Central memory CD8-positive, alpha-beta T cell (primary cell): ENCODE measurements around the gene PARD6G.

ENCODE experiments used
- ATAC-seq: fragments of 150-1000 bp; cut with Tn5 transposase; replicated peaks from 2 replicates; pipeline ENCODE4 v1.10.0; 2022; ENCODE audit warnings: mild to moderate bottlenecking, moderate FRiP score, moderate number of reproducible peaks; ENCODE audit not compliant: poor library complexity, severe bottlenecking; ENCODE audit errors: extremely low read depth
- DNase-seq, 2 donors: peaks; one replicate each; pipeline ENCODE4 v3.0.0; 2021; ENCODE audit warnings: low spot score in 2 of 2
- H3K27ac Mint-ChIP-seq: one replicate; pipeline ENCODE4 v1.8.0; 2022; ENCODE audit warnings: low read depth, mild to moderate bottlenecking, moderate library complexity, mixed read lengths
- H3K27me3 Mint-ChIP-seq: one replicate; pipeline ENCODE4 v1.8.0; 2022; ENCODE audit warnings: mixed read lengths
- H3K36me3 Mint-ChIP-seq: one replicate; pipeline ENCODE4 v1.8.0; 2022; ENCODE audit warnings: mild to moderate bottlenecking, moderate library complexity, mixed read lengths; ENCODE audit not compliant: insufficient read depth
- H3K4me1 Mint-ChIP-seq: one replicate; pipeline ENCODE4 v1.8.0; 2022; ENCODE audit warnings: mixed read lengths
- H3K4me3 Mint-ChIP-seq: one replicate; pipeline ENCODE4 v1.8.0; 2022; ENCODE audit warnings: mild to moderate bottlenecking, moderate library complexity, mixed read lengths
- H3K9me3 Mint-ChIP-seq: one replicate; pipeline ENCODE4 v1.8.0; 2022; ENCODE audit warnings: mixed read lengths

Gene PARD6G

DNA sequence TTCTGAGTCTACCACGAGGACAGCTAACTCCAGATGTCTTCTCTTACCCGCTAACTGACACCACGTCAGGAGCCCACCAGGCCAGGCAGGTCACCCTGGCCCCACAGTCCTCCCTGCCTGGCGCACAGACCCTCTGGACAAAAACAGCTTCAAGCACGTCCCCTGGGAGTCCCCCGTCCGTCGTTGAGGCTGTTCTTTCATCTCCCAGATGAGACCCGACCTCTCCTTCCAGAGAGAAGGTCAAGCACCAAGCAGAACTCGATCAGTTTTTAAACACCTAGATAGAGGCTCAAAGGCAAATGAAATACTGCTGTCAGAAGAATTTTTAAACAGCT lies 57.8 kb downstream of the PARD6G start:
- Mint-ChIP-seq H3K4me1 (no peaks in the 10 kb centered on the region), H3K4me3 (no peak overlapping the region), H3K27ac (no peak overlapping the region), H3K36me3 (peaks cover 2% of the 10 kb centered on the region), H3K27me3 (peaks cover 12% of the 10 kb centered on the region), H3K9me3 (no peaks in the 10 kb centered on the region)
- ATAC-seq = no peak
- DNase-seq = no peak

DNA sequence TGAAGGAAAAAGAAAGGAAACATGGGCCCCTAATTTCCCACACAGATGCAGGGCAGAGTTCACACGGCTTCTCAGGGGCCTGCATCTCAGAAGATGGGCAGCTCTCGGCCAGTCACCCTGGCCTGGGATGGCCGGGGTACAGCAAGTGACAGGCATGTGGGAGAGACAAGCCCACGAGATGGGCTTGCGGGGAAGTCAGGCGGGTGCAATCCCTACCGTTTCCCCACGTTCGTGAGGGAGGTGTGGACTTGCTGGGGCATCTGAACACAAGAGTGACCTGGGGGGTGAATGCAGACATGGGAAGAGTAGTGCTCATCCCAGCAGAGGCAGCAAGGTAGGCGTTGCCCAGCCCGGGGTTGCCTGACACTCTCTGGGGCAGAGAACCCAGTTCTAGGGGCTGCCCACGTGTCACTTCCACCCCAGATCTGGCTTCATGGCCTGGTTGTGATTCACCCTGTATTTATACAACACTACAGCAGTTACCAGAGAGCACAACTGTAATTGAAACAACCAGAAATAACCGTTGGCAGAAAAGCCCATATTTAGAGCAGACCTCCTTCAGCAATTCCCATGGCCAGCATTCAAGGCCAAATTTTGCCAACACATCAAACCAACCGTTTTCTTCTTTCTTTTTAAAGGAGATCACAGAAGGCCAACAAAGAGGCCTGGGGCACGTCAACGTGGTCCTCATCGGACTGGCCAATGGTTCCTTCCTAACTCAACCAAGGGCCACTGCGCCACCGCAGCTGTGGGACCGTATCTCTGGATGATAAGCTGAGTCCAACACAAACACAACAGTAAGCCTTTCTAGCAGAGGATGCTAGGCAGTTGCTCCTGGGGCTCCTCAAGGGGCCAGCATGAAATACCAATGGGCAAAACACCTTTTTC lies 58.4 kb downstream of the PARD6G start:
- Mint-ChIP-seq H3K36me3 (peaks cover 2% of the 10 kb centered on the region), H3K4me1 (no peaks in the 10 kb centered on the region), H3K4me3 (no peak overlapping the region), H3K27ac (no peak overlapping the region), H3K27me3 (peaks cover 6% of the 10 kb centered on the region), H3K9me3 (no peaks in the 10 kb centered on the region)
- DNase-seq = no peak
- no peak for ATAC-seq

DNA sequence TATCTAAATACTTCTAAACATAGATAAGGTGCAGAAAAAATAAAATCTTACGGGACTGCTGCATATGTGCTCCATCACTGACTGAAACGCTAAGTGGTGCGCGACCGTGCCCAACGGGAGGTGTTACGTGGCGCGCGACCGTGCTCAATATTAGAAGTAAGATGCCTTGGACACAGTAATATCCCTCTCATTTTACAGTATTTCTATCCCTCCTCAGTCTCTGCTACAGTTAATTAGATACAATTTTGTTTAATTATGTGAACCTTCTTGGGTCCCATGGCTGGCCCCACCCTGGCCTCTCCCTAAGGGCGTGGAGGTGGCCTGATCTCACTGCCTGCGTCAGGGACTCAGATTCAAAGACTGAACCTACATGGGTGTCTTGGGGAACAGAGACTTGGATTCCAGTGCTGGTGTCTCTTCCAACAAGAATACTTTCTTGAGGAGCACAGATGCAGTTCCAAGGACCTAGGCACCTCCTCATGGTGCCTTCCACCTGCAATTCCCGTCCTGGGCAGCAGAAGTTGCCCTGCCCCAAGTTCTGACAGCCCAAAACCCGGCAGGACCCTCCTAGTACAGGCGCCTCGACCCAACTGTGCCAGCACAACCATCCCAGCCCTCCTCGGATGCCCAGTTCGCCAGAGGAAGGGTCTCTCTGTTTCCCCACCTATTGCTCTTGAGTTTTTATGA lies 59.2 kb downstream of the PARD6G start:
- DNase-seq = no peak
- H3K36me3 Mint-ChIP-seq = peaks cover 2% of the 10 kb centered on the region
- H3K27me3 Mint-ChIP-seq = no peaks in the 10 kb centered on the region
- no peaks in the 10 kb centered on the region for H3K9me3 Mint-ChIP-seq
- H3K4me1 Mint-ChIP-seq = no peaks in the 10 kb centered on the region
- no peak for ATAC-seq
- no peak overlapping the region for H3K27ac Mint-ChIP-seq
- H3K4me3 Mint-ChIP-seq = no peak overlapping the region

DNA sequence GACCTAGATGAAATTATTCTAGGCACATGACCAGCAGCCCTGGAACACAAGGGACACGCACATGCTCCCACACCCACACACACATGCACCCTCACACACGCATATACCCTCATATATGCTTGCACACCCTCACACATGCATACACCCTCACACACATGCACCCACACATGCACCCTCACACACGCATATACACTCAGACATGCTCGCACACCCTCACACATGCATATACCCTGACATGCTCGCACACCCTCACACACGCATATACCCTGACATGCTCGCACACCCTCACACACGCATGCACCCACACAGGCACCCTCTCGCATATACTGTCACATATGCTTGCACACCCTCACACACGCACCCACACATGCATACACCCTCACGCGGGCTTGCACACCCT lies 61.8 kb downstream of the PARD6G start:
- H3K4me3 Mint-ChIP-seq = no peak overlapping the region
- no peak overlapping the region for H3K27ac Mint-ChIP-seq
- H3K9me3 Mint-ChIP-seq = no peaks in the 10 kb centered on the region
- peaks cover 2% of the 10 kb centered on the region for H3K36me3 Mint-ChIP-seq
- DNase-seq (no peak), ATAC-seq (no peak)
- no peaks in the 10 kb centered on the region for H3K4me1 Mint-ChIP-seq
- no peaks in the 10 kb centered on the region for H3K27me3 Mint-ChIP-seq

DNA sequence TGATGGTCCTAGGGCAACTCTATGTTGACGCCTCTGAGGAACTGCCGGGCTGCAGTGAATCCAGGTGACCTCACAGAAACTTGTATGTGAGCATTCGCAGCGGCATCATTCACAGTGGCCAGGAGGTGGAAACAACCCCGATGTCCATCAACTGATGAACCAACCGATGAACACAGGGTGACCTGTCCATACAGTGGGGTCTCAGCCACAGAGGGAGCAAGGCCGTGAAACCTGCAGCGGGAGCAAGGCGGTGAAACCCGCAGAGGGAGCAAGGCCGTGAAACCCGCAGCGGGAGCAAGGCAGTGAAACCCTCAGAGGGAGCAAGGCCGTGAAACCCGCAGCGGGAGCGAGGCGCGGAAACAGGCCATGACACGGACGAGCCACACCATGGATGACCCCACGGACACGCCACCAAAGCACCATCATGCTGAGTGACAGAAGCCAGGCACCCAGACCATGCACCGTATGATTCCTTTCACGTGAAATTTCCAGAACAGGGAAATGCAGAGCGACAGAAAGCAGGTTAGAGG lies 63.0 kb downstream of the PARD6G start:
- Mint-ChIP-seq H3K4me1 (peaks cover 6% of the 10 kb centered on the region), H3K36me3 (no peaks in the 10 kb centered on the region), H3K4me3 (no peak overlapping the region), H3K27me3 (no peaks in the 10 kb centered on the region), H3K9me3 (no peaks in the 10 kb centered on the region), H3K27ac (no peak overlapping the region)
- no peak for DNase-seq
- ATAC-seq = no peak

DNA sequence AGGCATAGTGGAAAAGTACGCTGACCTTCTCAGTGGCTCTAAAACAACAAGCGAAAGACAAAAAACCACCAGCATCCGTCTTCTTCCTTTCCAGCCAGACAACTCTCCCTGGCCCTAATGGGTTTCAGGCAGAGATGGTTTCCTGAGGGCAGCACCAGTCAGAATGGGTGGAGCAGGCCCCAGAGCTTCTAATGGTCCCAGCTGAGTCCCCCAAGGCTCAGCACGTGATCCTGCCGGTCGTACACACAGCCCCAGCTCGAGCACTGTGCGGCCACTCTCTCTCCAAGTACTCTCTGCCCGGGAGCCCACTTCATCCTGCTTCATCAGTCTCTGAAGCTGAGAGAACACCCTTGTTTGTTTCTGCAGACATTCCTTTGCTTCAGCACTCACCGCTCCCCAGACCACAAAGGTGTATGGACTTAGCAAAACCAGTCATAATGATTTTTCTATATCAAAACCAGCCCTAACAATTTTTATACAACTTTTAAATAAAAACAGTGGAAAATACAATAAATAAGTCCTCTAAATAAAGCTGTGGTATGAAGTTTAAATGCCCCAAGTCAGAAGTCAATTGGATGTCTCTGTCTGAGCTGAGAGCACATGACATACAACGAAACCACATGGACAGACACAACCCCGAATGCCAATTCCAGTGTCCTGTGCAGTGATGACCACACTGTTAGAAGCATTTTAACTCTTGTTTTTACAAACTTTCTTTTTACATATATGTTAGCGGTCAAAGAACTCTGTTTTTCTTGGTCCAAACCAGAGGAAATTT lies 63.9 kb downstream of the PARD6G start:
- Mint-ChIP-seq H3K36me3 (no peaks in the 10 kb centered on the region), H3K27me3 (no peaks in the 10 kb centered on the region), H3K4me3 (no peak overlapping the region), H3K9me3 (no peaks in the 10 kb centered on the region), H3K27ac (no peak overlapping the region), H3K4me1 (peaks cover 10% of the 10 kb centered on the region)
- ATAC-seq = no peak
- DNase-seq = no peak

DNA sequence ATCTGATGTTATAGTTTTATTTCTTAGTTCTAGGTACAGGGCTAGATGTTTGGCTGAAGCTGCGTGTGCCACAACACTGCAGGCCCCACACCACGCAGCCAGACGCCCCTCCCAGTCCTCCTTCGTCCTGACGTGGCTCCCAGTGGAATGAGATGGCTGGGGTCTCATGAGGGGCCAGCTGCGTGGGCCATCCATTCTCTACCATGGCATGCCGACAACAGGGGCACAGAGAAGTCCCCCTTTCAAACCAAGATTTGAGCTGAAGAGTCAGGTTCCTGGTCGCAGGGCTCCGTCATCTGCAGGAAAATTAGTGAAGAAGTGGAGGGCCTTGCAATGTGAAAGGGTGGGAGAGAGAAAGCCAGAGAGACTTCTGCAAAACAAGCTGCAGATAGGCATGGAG lies 64.5 kb downstream of the PARD6G start:
- no peak for DNase-seq
- Mint-ChIP-seq H3K4me1 (peaks cover 10% of the 10 kb centered on the region), H3K9me3 (no peaks in the 10 kb centered on the region), H3K36me3 (no peaks in the 10 kb centered on the region), H3K27me3 (no peaks in the 10 kb centered on the region), H3K4me3 (no peak overlapping the region), H3K27ac (no peak overlapping the region)
- no peak for ATAC-seq

DNA sequence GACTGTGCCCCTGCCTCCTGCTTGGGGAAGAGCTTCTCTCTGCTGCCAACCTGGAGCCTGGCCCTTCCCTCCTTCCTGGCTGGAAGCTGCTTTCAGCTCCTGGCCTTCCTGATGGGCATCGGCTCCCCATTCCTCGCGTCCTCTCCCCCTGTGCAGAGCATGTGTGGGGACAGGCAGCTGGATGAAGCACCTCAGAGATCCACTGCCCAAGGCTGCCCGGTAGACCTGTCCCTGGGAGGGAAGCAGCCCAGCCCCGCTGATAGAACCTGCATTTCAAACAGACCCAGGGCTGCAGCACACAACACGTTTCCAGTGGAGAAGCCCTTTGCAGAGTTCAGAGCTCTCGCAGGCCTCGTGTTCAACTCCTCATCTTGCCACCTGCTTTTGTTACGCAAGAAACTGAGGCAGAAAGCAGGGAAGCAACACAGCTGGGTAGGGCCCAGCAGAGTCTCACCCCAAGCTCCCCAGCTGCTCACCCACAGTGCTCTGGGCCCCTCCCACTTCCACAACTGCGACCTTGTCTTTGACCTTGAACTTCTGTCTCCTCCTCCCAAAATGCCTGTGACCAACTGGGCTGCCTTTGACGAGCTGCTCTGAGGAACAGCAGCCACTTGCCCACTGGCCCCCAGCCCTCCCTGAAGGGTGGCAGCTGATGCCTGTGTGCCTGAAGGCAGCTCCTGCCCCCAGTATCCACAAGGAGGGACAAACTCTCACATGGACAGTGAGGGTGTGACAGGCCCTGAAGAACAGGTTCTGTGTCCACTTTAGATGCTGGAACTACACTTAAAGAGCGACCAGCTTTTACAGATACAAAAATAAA lies 65.5 kb downstream of the PARD6G start:
- DNase-seq (no peak), ATAC-seq (no peak)
- H3K9me3 Mint-ChIP-seq = no peaks in the 10 kb centered on the region
- peaks cover 19% of the 10 kb centered on the region for H3K4me1 Mint-ChIP-seq
- H3K36me3 Mint-ChIP-seq = peaks cover 2% of the 10 kb centered on the region
- H3K27me3 Mint-ChIP-seq = no peaks in the 10 kb centered on the region
- H3K27ac Mint-ChIP-seq = no peak overlapping the region
- no peak overlapping the region for H3K4me3 Mint-ChIP-seq

DNA sequence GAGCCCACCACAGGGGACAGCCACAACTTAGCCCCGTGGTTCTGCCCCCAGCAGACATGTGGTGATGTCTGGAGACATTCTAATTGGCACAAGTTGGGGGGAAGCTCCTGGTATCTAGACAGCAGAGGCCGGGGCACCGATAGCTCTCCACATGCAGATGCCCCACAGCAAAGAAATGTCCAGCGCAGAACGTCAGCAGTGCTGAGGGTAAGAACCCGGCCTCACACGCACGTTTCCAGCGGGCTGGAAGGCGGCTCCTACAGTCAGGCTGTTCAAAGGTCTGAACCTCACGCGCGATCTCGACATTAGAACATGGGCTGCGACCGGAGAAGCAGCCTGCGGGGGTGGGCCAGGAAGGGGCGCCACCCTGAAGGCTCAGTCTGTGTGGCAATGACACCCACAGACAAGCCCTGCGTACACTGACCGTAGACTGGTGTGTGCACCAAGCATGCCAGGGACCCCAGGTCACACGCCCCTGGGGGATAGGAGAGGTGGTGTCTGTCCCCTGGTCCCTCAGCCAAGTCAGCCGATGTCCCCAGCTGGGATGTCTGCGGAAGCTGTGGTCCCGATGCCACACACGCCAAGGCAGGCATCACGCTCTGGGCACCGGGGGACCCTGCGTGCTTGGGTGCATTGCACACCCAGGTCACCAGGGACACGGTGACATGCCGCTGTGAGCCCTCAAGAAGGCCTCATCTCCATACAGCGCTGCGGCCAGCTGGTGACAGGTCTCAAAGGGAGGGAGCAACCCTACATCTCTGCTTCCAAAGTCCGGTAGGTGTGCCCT lies 66.3 kb downstream of the PARD6G start:
- DNase-seq = no peak
- Mint-ChIP-seq H3K4me1 (peaks cover 27% of the 10 kb centered on the region), H3K27ac (no peak overlapping the region), H3K36me3 (peaks cover 4% of the 10 kb centered on the region), H3K9me3 (no peaks in the 10 kb centered on the region), H3K27me3 (no peaks in the 10 kb centered on the region), H3K4me3 (no peak overlapping the region)
- ATAC-seq = no peak

DNA sequence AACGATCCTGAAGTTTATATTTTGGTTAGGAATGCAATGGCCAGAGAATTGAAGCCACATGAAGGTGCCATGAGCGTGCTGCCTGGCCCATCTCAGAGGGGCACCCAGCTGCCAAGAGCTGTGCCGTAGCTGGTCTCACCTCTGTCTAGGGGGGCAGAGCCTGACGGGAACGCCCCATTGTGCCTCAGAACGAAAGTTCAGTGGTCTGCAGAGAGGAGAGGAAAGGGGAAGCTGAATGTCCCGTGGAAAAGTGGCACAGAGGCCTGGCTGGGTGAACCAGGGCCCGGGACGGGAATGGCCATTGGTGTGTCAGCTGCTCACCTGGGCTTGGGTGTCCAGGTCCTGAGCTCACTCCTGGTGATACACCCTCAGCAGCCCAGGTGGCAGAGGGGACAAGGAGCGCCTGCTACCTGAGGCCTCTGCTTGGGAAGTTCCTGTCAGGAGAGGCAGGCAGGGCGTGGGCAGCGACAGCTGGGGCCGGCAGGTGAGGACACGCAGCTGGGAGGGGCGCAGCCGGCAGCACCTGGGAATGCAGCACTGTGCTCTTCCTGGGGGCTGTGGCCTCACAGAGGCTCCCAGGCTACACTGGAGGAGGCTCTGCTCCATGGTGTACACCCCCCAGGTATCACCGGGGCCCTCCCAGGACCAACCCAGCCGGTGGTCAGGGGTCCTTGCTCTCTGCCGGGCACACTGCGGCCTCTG lies 67.3 kb downstream of the PARD6G start:
- no peak for DNase-seq
- H3K27me3 Mint-ChIP-seq = no peaks in the 10 kb centered on the region
- peaks cover 11% of the 10 kb centered on the region for H3K36me3 Mint-ChIP-seq
- H3K27ac Mint-ChIP-seq = no peak overlapping the region
- H3K9me3 Mint-ChIP-seq = no peaks in the 10 kb centered on the region
- no peak overlapping the region for H3K4me3 Mint-ChIP-seq
- H3K4me1 Mint-ChIP-seq = peaks cover 36% of the 10 kb centered on the region
- no peak for ATAC-seq
